ENCODE measurements around the gene SLC6A19.

The SLC6A19 gene

GRCh38 chr5:1161833-1162229 lies 39.6 kb upstream of the SLC6A19 start:
- H3K4me3 ChIP-seq (ENCODE audit: low read length): no peak overlapping the region
- no peak for DNase-seq (ENCODE audit: low read depth)
- TF ChIP-seq, protein P1, sequence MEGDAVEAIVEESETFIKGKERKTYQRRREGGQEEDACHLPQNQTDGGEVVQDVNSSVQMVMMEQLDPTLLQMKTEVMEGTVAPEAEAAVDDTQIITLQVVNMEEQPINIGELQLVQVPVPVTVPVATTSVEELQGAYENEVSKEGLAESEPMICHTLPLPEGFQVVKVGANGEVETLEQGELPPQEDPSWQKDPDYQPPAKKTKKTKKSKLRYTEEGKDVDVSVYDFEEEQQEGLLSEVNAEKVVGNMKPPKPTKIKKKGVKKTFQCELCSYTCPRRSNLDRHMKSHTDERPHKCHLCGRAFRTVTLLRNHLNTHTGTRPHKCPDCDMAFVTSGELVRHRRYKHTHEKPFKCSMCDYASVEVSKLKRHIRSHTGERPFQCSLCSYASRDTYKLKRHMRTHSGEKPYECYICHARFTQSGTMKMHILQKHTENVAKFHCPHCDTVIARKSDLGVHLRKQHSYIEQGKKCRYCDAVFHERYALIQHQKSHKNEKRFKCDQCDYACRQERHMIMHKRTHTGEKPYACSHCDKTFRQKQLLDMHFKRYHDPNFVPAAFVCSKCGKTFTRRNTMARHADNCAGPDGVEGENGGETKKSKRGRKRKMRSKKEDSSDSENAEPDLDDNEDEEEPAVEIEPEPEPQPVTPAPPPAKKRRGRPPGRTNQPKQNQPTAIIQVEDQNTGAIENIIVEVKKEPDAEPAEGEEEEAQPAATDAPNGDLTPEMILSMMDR (conservative IDR thresholded peaks at IDR 0.05; ENCODE audit: low read length): no peak

- TF ChIP-seq, protein P1 (conservative IDR thresholded peaks at IDR 0.05; ENCODE audit: low read length): no peak
- no peak overlapping the region for H3K4me3 ChIP-seq (ENCODE audit: low read length)
- no peak for DNase-seq (ENCODE audit: low read depth)
Measured at GRCh38 chr5:1162276-1162675, 39.1 kb upstream of the SLC6A19 start.

DNA sequence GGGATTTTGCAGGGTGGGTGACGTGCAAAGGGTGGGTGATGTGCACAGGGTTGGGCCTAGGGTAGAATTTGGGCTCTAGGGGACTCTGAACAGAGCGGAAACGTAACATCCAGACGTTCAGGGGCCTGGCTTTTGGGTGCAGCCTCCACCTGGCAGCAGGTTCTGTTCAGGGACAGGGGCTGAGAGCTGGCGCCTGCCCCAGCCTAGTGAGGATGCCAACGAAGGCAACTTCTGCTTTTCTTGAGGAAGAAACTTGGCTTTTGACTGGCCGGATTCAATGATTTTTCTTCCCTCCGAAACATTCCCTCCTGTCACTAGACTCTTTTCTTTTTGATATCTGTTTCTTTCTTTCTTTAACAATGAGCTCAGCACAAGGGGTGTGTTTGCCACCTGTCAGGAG lies 38.6 kb upstream of the SLC6A19 start:
- TF ChIP-seq, protein P1 (conservative IDR thresholded peaks at IDR 0.05; ENCODE audit: low read length): no peak
- H3K4me3 ChIP-seq (ENCODE audit: low read length): no peak overlapping the region
- no peak for DNase-seq (ENCODE audit: low read depth)

GRCh38 chr5:1163366-1163765 lies 38.0 kb upstream of the SLC6A19 start:
- no peak overlapping the region for H3K4me3 ChIP-seq (ENCODE audit: low read length)
- no peak for DNase-seq (ENCODE audit: low read depth)
- TF ChIP-seq, protein P1 (conservative IDR thresholded peaks at IDR 0.05; ENCODE audit: low read length): no peak

GRCh38 chr5:1163879-1164278 lies 37.5 kb upstream of the SLC6A19 start:
- H3K4me3 ChIP-seq (ENCODE audit: low read length): no peak overlapping the region
- TF ChIP-seq, protein P1 (conservative IDR thresholded peaks at IDR 0.05; ENCODE audit: low read length): no peak
- no peak for DNase-seq (ENCODE audit: low read depth)

GRCh38 chr5:1164696-1165630 lies 36.4 kb upstream of the SLC6A19 start:
- DNase-seq (ENCODE audit: low read depth): no peak
- TF ChIP-seq, protein P1 (conservative IDR thresholded peaks at IDR 0.05; ENCODE audit: low read length): no peak

DNA sequence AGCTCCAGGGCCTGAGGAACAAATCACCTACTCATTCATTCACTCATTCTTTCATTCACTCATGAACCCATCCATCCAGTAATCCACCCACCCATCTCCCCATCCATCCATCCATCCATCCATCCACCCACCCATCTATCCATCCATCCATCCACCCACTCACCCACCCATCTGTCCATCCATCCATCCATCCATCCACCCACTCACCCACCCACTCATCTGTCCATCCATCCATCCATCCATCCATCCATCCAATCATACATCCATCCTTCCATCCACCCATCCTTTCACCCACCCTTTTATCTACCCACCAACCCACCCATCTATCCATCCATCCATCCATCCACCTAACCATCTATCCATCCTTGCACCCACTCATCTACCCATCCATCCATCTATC lies 35.5 kb upstream of the SLC6A19 start:
- TF ChIP-seq, protein P1 (conservative IDR thresholded peaks at IDR 0.05; ENCODE audit: low read length): no peak
- H3K4me3 ChIP-seq (ENCODE audit: low read length): no peak overlapping the region
- DNase-seq (ENCODE audit: low read depth): no peak

More at GRCh38 chr5:1164696-1165630, 36.4 kb upstream of the SLC6A19 start:
- no peak overlapping the region for H3K4me3 ChIP-seq (ENCODE audit: low read length)
